SK-N-SH treated with all-trans-retinoic acid at 6 μM for 48 hours (cell line): ENCODE measurements around the gene SLC38A3.

ENCODE experiments used
- BACH2 ChIP-seq: fragments of 250-450 bp; sonication (Bioruptor Pico); IDR thresholded peaks from 2 replicates; pipeline ENCODE4 v1.9.0; 2021; ENCODE audit warnings: mild to moderate bottlenecking, borderline replicate concordance
- PPARA ChIP-seq: fragments of 250-450 bp; sonication (Bioruptor Pico); IDR thresholded peaks from 2 replicates; pipeline ENCODE4 v1.5.0; 2020; ENCODE audit warnings: mild to moderate bottlenecking, borderline replicate concordance
- RARB ChIP-seq: fragments of 250-450 bp; sonication (Bioruptor Pico); IDR thresholded peaks from 2 replicates; pipeline ENCODE4 v1.8.0; 2021; ENCODE audit warnings: mild to moderate bottlenecking, moderate library complexity
- ZC3H10 ChIP-seq: fragments of 250-450 bp; sonication (Bioruptor Pico); IDR thresholded peaks from 2 replicates; pipeline ENCODE4 v1.5.1; 2021; ENCODE audit warnings: mild to moderate bottlenecking, moderate library complexity

DNA sequence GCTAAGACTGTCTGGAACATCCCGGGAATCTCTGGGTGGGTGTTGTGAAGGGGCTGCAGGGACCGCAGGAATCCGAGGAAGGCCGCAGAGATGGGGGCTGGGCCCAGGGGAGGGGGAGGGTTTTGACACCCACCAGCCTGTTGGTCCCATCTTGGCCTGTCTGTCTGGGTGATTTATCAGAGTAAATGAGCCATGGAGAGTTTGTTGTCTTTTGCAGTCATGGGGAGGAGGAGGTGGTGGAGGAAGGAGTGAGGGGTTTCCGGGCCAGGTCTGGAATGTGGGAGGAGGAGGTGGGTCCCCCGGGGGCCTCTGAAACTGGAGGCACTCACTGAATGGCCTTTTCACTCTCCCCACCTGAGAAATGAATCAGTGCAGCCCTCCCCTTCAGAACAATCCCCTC, 38.5 kb upstream of the SLC38A3 start:
- TF ChIP-seq RARB, result no peak
- TF ChIP-seq BACH2 (CRISPR knock-in tag), result no peak
- TF ChIP-seq ZC3H10, result no peak
- TF ChIP-seq PPARA (CRISPR knock-in tag), result no peak
